SJSA1 (cell line): ENCODE measurements around the gene ITPKA. TPM values are rescaled to one million over a fixed set of nuclear protein-coding genes. Genes with fewer than 3 reads are reported as not detected.
A peak's percentile ranks its signal among the peaks of the same experiment; 100 is the strongest.

Experiments used
- DNase-seq, 2 experiments: peaks; one replicate each; pipeline ENCODE4 v3.0.0-alpha.2; 2015 to 2020; ENCODE audit warnings: low spot score in 2 of 2, low read depth in 1 of 2
- H3K27ac ChIP-seq: fragments of 250-450 bp; sonication (Bioruptor Pico); 2 replicates; pipeline ENCODE4 v1.5.1; 2020; ENCODE audit warnings: mild to moderate bottlenecking, moderate library complexity
- H3K27me3 ChIP-seq: fragments of 250-450 bp; sonication (Bioruptor Pico); replicated peaks from 2 replicates; pipeline ENCODE4 v1.5.1; 2020; ENCODE audit warnings: mild to moderate bottlenecking, moderate library complexity
- H3K36me3 ChIP-seq: fragments of 250-450 bp; sonication (Bioruptor Pico); 2 replicates; pipeline ENCODE4 v1.5.1; 2020; ENCODE audit warnings: mild to moderate bottlenecking
- H3K4me1 ChIP-seq: fragments of 250-450 bp; sonication (Bioruptor Pico); replicated peaks from 2 replicates; pipeline ENCODE4 v1.6.1; 2021; ENCODE audit warnings: mild to moderate bottlenecking
- H3K4me3 ChIP-seq: fragments of 250-450 bp; sonication (Bioruptor Pico); 2 replicates; pipeline ENCODE4 v1.5.1; 2020; ENCODE audit warnings: mild to moderate bottlenecking
- H3K9me3 ChIP-seq: fragments of 250-450 bp; sonication (Bioruptor Pico); replicated peaks from 2 replicates; pipeline ENCODE4 v1.5.1; 2020; ENCODE audit warnings: mild to moderate bottlenecking
- total RNA-seq: library from RNA; depleted of rRNA; stranded (reverse); fragments of >200 nt; shearing (Covaris generic); gene quantifications from 2 replicates; pipeline ENCODE4 v1.2.3, GENCODE V29; 2014; rRNA removed

Gene ITPKA
- total RNA-seq, 1 experiment from 2014 or later, result 5.7 TPM

DNA sequence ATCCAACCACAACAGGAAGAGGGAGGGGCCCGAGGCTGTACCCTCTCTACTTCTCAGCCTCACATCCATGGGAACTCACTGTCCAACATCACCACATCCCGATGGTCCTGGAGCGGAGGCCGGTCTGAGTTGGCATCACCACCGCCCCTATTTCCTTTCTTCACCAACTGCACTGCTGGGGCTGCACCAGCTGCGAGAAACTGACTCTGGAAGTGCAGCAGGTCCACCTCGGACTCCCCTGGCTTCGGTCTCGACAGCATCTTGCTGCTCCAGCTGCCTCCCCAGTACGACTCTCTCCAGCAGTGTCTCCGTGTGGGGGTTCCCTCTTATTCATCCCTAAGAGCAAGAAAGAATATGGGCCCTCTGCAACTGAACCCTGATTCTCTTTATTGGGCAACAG lies 43.2 kb downstream of the ITPKA start:
- DNase-seq, result no peak
- Histone ChIP-seq H3K9me3 (no peaks in the 10 kb centered on the region), H3K27ac (no peak overlapping the region), H3K27me3 (no peaks in the 10 kb centered on the region), H3K4me3 (no peak overlapping the region), H3K36me3 (peaks cover 47% of the 10 kb centered on the region), H3K4me1 (no peaks in the 10 kb centered on the region)

GRCh38 chr15:41543521-41543870 lies 49.8 kb downstream of the ITPKA start:
- Histone ChIP-seq H3K9me3 (no peaks in the 10 kb centered on the region), H3K4me3 (peak overlapping the region; percentile 64), H3K36me3 (peaks cover 2% of the 10 kb centered on the region; the same call in 1 of the 2 replicates), H3K4me1 (peaks cover 16% of the 10 kb centered on the region), H3K27ac (peak overlapping the region; percentile 65), H3K27me3 (no peaks in the 10 kb centered on the region)
- DNase-seq, result no peak

DNA sequence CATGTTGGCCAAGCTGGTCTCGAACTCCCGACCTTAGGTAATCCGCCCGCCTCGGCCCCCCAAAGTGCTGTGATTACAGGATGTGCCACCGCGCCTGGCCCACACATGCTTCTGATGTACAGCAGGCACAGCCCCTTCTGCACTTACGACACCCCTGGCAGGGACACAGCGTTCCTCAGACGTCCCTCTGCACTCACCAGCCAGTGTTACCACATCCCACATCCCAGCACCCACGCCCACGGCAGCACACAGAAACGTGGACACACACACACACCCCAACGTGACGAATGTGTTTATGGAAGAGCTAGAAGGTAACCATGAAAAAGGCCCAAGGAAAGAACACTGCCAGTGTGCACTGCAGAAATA lies 51.0 kb downstream of the ITPKA start:
- Histone ChIP-seq H3K27me3 (no peaks in the 10 kb centered on the region), H3K4me3 (peak overlapping the region; percentile 64), H3K27ac (no peak overlapping the region), H3K9me3 (no peaks in the 10 kb centered on the region), H3K4me1 (peaks cover 16% of the 10 kb centered on the region), H3K36me3 (peaks cover 2% of the 10 kb centered on the region; the same call in 1 of the 2 replicates)
- DNase-seq, result no peak

DNA sequence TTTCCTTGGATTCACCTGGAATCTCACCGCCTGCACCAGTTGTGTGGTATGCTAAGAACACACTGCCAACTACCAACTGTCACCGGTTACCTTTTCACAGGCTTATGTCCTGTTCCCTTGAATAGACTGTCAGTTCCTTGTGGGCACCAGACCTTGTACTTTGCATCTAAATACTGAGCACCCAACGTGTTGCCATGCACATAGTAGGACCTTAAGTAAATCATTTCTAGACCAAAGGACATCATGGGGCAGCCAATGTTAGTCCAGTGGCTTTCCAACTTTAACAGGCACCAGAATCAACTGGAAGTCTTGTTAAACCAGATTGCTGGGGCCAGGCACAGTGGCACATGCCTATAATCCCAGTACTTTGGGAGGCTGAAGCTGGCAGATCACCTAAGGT lies 51.5 kb downstream of the ITPKA start:
- H3K27ac ChIP-seq, result no peak overlapping the region
- no peaks in the 10 kb centered on the region for H3K9me3 ChIP-seq
- H3K27me3 ChIP-seq, result no peaks in the 10 kb centered on the region
- peaks cover 2% of the 10 kb centered on the region; the same call in 1 of the 2 replicates for H3K36me3 ChIP-seq
- no peak overlapping the region for H3K4me3 ChIP-seq
- DNase-seq, result no peak
- H3K4me1 ChIP-seq, result peaks cover 16% of the 10 kb centered on the region

DNA sequence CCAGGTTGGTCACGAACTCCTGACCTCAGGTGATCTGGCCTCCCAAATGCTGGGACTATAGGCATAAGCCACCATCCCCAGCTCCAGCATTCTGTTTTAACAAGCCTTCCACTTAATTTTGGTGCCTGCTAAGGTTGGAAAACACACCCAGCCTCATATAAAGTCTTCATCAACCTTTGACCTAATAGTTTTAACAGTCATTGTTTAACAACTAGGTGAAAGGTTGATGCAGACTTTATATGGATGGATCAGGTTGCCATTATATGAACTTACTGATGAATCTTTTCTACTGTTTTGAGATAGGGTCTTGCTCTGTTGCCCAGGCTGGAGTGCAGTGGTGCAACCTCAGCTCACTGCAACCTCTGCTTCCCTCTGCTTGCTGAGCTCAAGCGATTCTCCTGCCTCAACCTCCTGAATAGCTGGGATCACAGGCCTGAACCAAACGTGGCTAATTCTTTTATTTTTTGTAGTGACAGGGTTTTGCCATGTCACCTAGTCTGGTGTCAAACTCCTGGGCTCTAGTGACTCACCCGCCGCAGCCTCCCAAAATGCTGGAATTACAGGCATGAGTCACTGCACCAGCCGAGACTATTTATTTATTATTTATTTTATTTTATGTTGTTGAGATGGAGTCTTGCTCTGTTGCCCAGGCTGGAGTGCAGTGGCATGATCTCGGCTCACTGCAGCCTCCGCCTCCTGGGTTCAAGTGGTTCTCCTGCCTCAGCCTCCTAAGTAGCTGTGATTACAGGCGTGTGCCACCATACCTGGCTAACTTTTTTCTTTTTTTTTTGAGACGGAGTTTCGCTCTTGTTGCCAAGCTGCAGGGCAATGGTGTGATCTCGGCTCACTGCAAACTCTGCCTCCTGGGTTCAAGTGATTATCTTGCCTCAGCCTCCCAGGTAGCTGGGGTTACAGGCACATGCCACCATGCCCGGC lies 53.4 kb downstream of the ITPKA start:
- H3K36me3 ChIP-seq, result peaks cover 2% of the 10 kb centered on the region; the same call in 1 of the 2 replicates
- H3K4me3 ChIP-seq, result no peak overlapping the region
- H3K4me1 ChIP-seq, result peaks cover 16% of the 10 kb centered on the region
- no peaks in the 10 kb centered on the region for H3K9me3 ChIP-seq
- peak overlapping the region; percentile 43 for H3K27ac ChIP-seq
- H3K27me3 ChIP-seq, result no peaks in the 10 kb centered on the region
- peak; percentile 74 to 89 for DNase-seq

GRCh38 chr15:41550066-41550775 lies 56.5 kb downstream of the ITPKA start:
- Histone ChIP-seq H3K27me3 (no peaks in the 10 kb centered on the region), H3K9me3 (no peaks in the 10 kb centered on the region), H3K4me1 (peaks cover 30% of the 10 kb centered on the region), H3K4me3 (no peak overlapping the region), H3K36me3 (no peaks in the 10 kb centered on the region), H3K27ac (no peak overlapping the region)
- DNase-seq, result no peak

Other genes with a start within 250 kb of the ITPKA start
- gene OIP5, start 161.3 kb upstream of the ITPKA start, total RNA-seq, result 31.1 and 43.4 TPM in 2 replicates
- gene NUSAP1, start 161.0 kb upstream of the ITPKA start, total RNA-seq, result 175 and 251 TPM in 2 replicates
- gene NDUFAF1, start 91.4 kb upstream of the ITPKA start, total RNA-seq, result 17.4 and 35.4 TPM in 2 replicates
- gene RTF1, start 76.8 kb upstream of the ITPKA start, total RNA-seq, result 26.0 and 34.9 TPM in 2 replicates
- 0.24 and 0.31 TPM in 2 replicates for gene LTK, start 20.0 kb downstream of the ITPKA start, total RNA-seq
- 17.4 and 22.4 TPM in 2 replicates for gene RPAP1, start 50.4 kb downstream of the ITPKA start, total RNA-seq
- gene TYRO3, start 65.3 kb downstream of the ITPKA start, total RNA-seq, result 8.9 and 17.2 TPM in 2 replicates
- gene MGA, start 166.5 kb downstream of the ITPKA start, total RNA-seq, result 13.2 and 21.5 TPM in 2 replicates